GM10248 (cell line): ENCODE measurements around the gene SPACA5.
A peak's percentile ranks its signal among the peaks of the same experiment; 100 is the strongest.
"Not testable (repeated sequence)": the region's sequence is repeated elsewhere in the genome, so short reads cannot be mapped to it uniquely, and the experiment has no call there.

ENCODE experiments used
- CTCF ChIA-PET: fragments of 300-600 bp; sonication (Branson Sonifier 250); formaldehyde crosslinking; extraction: SDS; loops from one replicate; lab custom pipeline; 2021; ENCODE audit warnings: antibody characterized with exemption; lab: Yijun Ruan, JAX
- POLR2A ChIA-PET: fragments of 350-650 bp; sonication (Branson Sonifier 250); formaldehyde crosslinking; extraction: SDS; loops from one replicate; lab custom pipeline; 2020; ENCODE audit warnings: antibody characterized with exemption; lab: Yijun Ruan, JAX
- DNase-seq: peaks from one replicate; pipeline ENCODE4 v3.0.0; 2012; ENCODE audit errors: extremely low spot score
- CTCF ChIP-seq: IDR thresholded peaks from 2 replicates; pipeline ENCODE4 v1.5.1; 2012; ENCODE audit warnings: mild to moderate bottlenecking, low read depth; ENCODE audit errors: extremely low read depth, missing control alignments, control extremely low read depth

The SPACA5 gene

GRCh38 chrX:48003367-48003757 lies 3.4 kb upstream of the SPACA5 start:
- DNase-seq, result peak; percentile 27
- CTCF ChIA-PET, result no interaction called here
- POLR2A ChIA-PET, result no interaction called here
- no peak for TF ChIP-seq CTCF

GRCh38 chrX:48003758-48004457 lies 2.9 kb upstream of the SPACA5 start, which contains the start of gene ZNF182:
Gene ZNF182 (minus strand): TSS chrX:48003989. CDS start chrX:48002609, 1,380 bp downstream.
- ChIA-PET POLR2A (no interaction called here), CTCF (no interaction called here)
- DNase-seq, result peak; percentile 93
- TF ChIP-seq CTCF, result no peak

- CTCF ChIA-PET, DNase-seq, POLR2A ChIA-PET: not testable (repeated sequence)
Measured at GRCh38 chrX:48009445-48009960, 2.7 kb downstream of the SPACA5 start.

- DNase-seq, CTCF ChIA-PET, POLR2A ChIA-PET: not testable (repeated sequence)
Measured at GRCh38 chrX:48016583-48017310, 10.0 kb downstream of the SPACA5 start.

- POLR2A ChIA-PET, CTCF ChIA-PET: not testable (repeated sequence)
Measured at GRCh38 chrX:48019892-48020291, 13.1 kb downstream of the SPACA5 start.

GRCh38 chrX:48020472-48020871 lies 13.7 kb downstream of the SPACA5 start:
- CTCF ChIA-PET, result interaction anchor here (1.1 kb wide), 2 partner anchors 179 to 188 kb away, joined by 3 to 4 read pairs; no protein-coding TSS in a partner anchor
- DNase-seq, POLR2A ChIA-PET: not testable (repeated sequence)

More at GRCh38 chrX:48019892-48020291, 13.1 kb downstream of the SPACA5 start:
- DNase-seq, result not testable (repeated sequence)

GRCh38 chrX:48021026-48021900 lies 14.5 kb downstream of the SPACA5 start:
- POLR2A ChIA-PET, result no interaction called here
- TF ChIP-seq CTCF, result no peak
- CTCF ChIA-PET, result interaction anchor here (1.1 kb wide), 2 partner anchors 180 to 189 kb away, joined by 3 to 4 read pairs; no protein-coding TSS in a partner anchor
- DNase-seq, result peak; percentile 33

- ChIA-PET POLR2A (no interaction called here), CTCF (no interaction called here)
- DNase-seq, result no peak
- no peak for TF ChIP-seq CTCF
Measured at GRCh38 chrX:48022100-48022499, 15.3 kb downstream of the SPACA5 start.
